Epithelial cell of esophagus (primary cell): ENCODE data around the gene NAGS.

Experiments used
- DNase-seq: peaks from one replicate; pipeline ENCODE4 v3.0.0; 2010; ENCODE audit warnings: low read depth
- H3K4me3 ChIP-seq: 2 replicates; pipeline ENCODE4 v1.5.1; 2011; ENCODE audit warnings: mild to moderate bottlenecking, low read length, control low read depth
- TF ChIP-seq, protein P1 (sequence below): IDR thresholded peaks from 2 replicates; pipeline ENCODE4 v1.5.1; 2011; ENCODE audit warnings: low read depth, mild to moderate bottlenecking, low read length, control low read depth, inconsistent platforms; ENCODE audit not compliant: insufficient read depth; ENCODE audit errors: missing control alignments

NAGS gene

GRCh38 chr17:43984521-43984920, 19.9 kb upstream of the NAGS start:
- DNase-seq = no peak
- TF ChIP-seq, protein P1, sequence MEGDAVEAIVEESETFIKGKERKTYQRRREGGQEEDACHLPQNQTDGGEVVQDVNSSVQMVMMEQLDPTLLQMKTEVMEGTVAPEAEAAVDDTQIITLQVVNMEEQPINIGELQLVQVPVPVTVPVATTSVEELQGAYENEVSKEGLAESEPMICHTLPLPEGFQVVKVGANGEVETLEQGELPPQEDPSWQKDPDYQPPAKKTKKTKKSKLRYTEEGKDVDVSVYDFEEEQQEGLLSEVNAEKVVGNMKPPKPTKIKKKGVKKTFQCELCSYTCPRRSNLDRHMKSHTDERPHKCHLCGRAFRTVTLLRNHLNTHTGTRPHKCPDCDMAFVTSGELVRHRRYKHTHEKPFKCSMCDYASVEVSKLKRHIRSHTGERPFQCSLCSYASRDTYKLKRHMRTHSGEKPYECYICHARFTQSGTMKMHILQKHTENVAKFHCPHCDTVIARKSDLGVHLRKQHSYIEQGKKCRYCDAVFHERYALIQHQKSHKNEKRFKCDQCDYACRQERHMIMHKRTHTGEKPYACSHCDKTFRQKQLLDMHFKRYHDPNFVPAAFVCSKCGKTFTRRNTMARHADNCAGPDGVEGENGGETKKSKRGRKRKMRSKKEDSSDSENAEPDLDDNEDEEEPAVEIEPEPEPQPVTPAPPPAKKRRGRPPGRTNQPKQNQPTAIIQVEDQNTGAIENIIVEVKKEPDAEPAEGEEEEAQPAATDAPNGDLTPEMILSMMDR = no peak
- no peak overlapping the region for H3K4me3 ChIP-seq

GRCh38 chr17:43986225-43986981, 18.0 kb upstream of the NAGS start:
- H3K4me3 ChIP-seq = no peak overlapping the region
- TF ChIP-seq, protein P1 = no peak
- no peak for DNase-seq

DNA sequence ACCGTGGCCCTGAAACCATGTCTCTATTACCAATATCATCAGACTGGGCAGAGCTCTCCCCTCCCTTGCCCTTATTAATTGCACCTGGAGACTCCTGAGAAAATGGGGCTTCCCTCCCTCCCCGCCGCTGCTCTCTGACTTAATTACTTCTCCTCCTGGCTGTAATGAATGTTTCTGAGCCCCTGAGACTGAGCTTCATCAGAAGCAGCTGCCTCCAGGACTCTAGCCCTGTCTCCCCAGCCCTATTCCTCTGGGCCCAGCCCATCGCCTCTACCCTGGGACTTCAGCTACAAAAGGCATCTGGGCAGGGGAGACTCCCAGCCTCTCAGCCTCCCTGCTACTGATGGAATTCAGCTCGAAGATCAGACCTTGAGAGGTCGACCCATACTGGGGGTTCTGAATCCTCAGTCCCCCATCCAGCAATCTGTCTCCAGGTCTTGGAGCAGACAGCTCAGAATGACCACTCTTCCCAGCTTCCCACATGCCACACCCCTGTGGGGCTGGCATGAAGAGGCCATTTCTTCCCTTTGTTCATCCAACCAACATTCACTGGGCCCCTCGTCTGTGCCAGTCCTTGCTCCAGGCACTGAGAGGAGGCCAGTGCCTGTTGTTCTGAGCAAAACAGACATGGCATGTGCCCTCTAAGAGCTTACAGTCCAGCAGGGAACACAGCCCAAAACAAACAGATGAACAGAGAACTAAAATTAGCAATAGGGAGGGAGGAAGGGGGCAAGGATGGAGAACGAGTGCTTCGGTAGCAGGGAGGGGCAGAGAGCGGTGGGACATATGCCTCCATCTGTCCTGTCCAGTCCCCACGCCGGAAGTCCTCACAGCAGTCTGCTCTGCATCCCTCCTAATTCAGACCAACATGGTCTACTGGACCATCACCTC, 17.0 kb upstream of the NAGS start:
- H3K4me3 ChIP-seq = no peak overlapping the region
- no peak for DNase-seq
- TF ChIP-seq, protein P1 = no peak

GRCh38 chr17:43988301-43988700, 16.1 kb upstream of the NAGS start:
- TF ChIP-seq, protein P1 = no peak
- H3K4me3 ChIP-seq = no peak overlapping the region
- DNase-seq = no peak

DNA sequence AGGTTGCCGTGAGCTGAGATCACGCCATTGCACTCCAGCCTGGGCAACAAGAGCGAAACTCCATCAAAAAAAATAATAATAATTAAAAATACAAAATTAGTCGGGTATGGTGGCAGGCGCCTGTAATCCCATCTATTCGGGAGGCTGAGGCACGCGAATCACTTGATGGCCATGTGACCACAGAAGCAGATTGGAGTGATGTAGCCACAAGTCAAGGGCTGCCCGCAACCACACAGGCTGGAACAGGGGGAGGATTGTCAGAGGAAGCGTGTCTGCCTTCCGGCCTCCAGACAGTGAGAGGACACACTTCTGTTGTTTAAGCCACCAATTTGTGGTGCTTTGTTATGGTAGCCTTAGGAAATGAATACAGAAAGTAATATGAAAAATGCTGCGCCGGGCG, 11.8 kb upstream of the NAGS start:
- no peak for DNase-seq
- H3K4me3 ChIP-seq = no peak overlapping the region
- TF ChIP-seq, protein P1 = no peak

DNA sequence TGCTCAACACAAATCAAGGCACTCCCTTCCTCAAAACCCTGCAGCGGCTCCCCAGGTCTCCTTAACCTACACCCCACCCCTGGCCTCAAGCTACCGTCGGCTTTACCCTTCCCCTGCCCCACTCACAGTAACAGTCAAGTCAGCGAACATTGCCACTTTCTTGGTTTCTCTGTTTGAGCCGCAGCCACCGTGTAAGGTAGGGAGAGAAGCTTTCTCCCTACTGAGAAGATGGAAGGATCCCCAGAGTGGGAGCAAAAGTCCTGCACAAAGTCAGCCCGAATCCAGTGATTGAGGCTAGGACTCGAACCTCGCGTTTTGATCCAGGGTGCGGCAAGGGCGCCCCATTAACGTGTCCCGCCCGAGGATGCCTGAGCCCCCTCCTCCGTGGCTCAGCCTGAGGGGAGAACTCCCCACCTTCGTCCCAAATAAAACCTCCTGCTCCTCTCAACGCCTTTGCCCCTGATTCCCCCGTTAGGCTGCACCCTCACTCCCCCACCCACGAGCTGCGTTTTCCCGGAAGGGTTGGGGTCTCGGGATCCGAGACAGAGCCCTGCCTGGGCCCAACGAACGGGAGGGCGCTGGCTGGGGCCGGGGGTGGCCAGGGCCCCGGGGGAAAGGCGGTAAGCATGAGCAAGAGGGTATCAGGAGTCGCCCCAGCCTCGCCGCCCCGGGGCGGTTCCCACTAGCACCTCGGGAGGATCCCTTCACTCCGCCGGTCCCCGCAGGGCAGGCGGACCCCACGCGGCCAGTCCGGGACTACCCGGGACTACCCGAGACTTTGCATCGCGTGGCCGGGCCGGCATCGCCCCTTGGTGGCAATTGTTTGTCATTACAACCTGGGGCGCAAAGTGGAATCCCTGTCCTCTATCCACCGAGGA, 9.9 kb upstream of the NAGS start:
- DNase-seq = peak; percentile 50
- peak overlapping the region; percentile 40 for H3K4me3 ChIP-seq
- TF ChIP-seq, protein P1 = peak; percentile 78
